Lung (tissue), 12 donors: ENCODE results near the gene NPM3. TPM values are rescaled to one million over a fixed set of nuclear protein-coding genes. Genes with fewer than 3 reads are reported as not detected.

Experiments used
- ATAC-seq: fragments of 200-7000 bp; cut with Tn5 transposase; one replicate; pipeline ENCODE4 v1.9.1; 2020; ENCODE audit warnings: moderate number of reproducible peaks; ENCODE audit not compliant: insufficient read depth, low FRiP score
- DNase-seq, 3 donors: peaks; one replicate each; pipeline ENCODE4 v3.0.0-alpha.2; 2013 to 2017
- H3K27ac ChIP-seq, 2 donors: one replicate each; pipeline ENCODE4 v1.5.1; 2013; ENCODE audit warnings: mild to moderate bottlenecking in 2 of 2, moderate library complexity in 2 of 2, control low read depth in 1 of 2, inconsistent platforms in 1 of 2, low read depth in 1 of 2, low read length in 1 of 2
- H3K27me3 ChIP-seq, 3 donors: one replicate each; pipeline ENCODE4 v1.5.1; 2013; ENCODE audit warnings: low read length in 2 of 3; ENCODE audit not compliant: control insufficient read depth in 3 of 3, insufficient read depth in 3 of 3
- H3K36me3 ChIP-seq, 4 donors: one replicate each; pipeline ENCODE4 v1.5.1; 2013; ENCODE audit warnings: low read length in 4 of 4, mild to moderate bottlenecking in 1 of 4, moderate library complexity in 1 of 4; ENCODE audit not compliant: control insufficient read depth in 4 of 4, insufficient read depth in 4 of 4
- H3K4me1 ChIP-seq, 5 donors: one replicate each; pipeline ENCODE4 v1.5.1; 2013; ENCODE audit warnings: low read length in 5 of 5, mild to moderate bottlenecking in 2 of 5, moderate library complexity in 1 of 5; ENCODE audit not compliant: control insufficient read depth in 5 of 5, insufficient read depth in 5 of 5
- H3K4me3 ChIP-seq: one replicate; pipeline ENCODE4 v1.5.1; 2013; ENCODE audit warnings: mild to moderate bottlenecking, control low read depth, moderate library complexity
- H3K9ac ChIP-seq, 2 donors: one replicate each; pipeline ENCODE4 v1.5.1; 2013; ENCODE audit warnings: low read length in 2 of 2, control low read depth in 1 of 2; ENCODE audit not compliant: insufficient read depth in 1 of 2
- H3K9me3 ChIP-seq, 4 donors: one replicate each; pipeline ENCODE4 v1.5.1; 2013; ENCODE audit warnings: low read length in 3 of 4, mild to moderate bottlenecking in 1 of 4, moderate library complexity in 1 of 4; ENCODE audit not compliant: control insufficient read depth in 4 of 4, insufficient read depth in 3 of 4
- WGBS, 2 donors: extraction: QIAGEN DNeasy Blood & Tissue Kit; methylation state at CpG; one replicate each; pipeline ENCODE4 v1.1.7; 2013; 5-methylcytosine and 5-hydroxymethylcytosine counted together
- polyA plus RNA-seq, 2 donors: library from polyadenylated mRNA; stranded (reverse); fragments of 200-250 nt; gene quantifications; one replicate each; pipeline ENCODE4 v1.2.1, GENCODE V29; 2013
- total RNA-seq, 2 donors: library from RNA; depleted of rRNA in 1 of 2; stranded (reverse); fragments of >200 nt in 1 of 2; gene quantifications; one replicate each; pipeline ENCODE4 v1.2.1, GENCODE V29; 2014 to 2021
- TF ChIP-seq, protein P1 (sequence below): IDR thresholded peaks from 2 replicates; pipeline ENCODE4 v1.5.1; 2012; ENCODE audit warnings: mild to moderate bottlenecking; ENCODE audit errors: control extremely low read depth, extremely low read depth
- donor health status: control.
- donor health status: control.
- donor health status: Bipolar disorder and iron deficiency.
- donor health status: healthy.
- donor health status: DM: yes; HTN: yes; CAD: no.

NPM3 gene
- total and polyA plus RNA-seq, 4 donors = 18.1 to 36.3 (median 24.2) TPM

DNA sequence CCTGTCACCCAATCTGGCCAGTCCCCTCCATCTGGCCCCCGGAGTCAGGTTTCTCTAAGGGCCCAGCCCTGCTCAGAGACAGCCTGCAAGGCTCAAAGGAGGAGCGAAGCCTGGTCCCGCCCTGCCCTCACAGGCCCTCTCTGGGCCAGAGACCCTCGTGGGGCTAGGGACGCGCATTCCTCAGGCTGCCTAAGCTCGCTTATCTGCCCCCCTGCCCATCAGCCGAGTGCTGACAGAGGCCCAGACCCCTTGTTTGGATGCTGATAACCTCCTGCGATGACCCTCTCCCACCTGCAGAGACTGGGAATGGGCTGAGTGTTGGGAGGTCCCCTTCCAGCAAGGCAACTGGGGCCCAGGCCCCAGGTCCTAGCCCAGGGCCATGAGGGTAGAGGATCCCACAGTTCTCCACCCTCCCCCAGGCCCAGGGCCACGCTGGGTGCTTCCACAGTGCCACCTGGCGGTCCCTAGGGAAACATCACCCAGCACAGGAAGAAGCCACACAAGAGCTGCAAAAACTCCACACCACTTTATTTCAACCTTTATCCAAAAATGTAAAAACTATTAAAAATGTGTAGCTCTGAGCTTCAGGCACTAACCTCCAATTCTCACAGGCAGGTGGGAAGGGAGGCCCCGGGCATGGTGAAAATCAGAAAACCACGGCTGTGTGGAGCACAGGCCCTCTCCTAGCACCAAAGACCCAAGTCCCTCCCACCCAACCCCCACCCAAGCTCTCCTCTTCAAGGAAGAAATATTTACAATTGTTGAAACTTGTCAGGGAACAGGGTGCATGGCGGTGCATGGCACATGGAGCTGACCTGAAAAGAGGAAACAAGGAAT lies 2.2 kb downstream of the NPM3 start:
- DNase-seq (peak; percentile 55 to 59 (median 59)), ATAC-seq (peak; percentile 63)
- 60 to 65% methylated on average over 14 of the region's 14 CpGs for WGBS, 2 donors
- H3K36me3 ChIP-seq = peaks cover 6 to 20% (median 11%) of the 10 kb centered on the region in 4 donors
- TF ChIP-seq, protein P1, sequence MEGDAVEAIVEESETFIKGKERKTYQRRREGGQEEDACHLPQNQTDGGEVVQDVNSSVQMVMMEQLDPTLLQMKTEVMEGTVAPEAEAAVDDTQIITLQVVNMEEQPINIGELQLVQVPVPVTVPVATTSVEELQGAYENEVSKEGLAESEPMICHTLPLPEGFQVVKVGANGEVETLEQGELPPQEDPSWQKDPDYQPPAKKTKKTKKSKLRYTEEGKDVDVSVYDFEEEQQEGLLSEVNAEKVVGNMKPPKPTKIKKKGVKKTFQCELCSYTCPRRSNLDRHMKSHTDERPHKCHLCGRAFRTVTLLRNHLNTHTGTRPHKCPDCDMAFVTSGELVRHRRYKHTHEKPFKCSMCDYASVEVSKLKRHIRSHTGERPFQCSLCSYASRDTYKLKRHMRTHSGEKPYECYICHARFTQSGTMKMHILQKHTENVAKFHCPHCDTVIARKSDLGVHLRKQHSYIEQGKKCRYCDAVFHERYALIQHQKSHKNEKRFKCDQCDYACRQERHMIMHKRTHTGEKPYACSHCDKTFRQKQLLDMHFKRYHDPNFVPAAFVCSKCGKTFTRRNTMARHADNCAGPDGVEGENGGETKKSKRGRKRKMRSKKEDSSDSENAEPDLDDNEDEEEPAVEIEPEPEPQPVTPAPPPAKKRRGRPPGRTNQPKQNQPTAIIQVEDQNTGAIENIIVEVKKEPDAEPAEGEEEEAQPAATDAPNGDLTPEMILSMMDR = peak; percentile 73
- H3K4me1 ChIP-seq = peaks cover 3 to 35% (median 18%) of the 10 kb centered on the region in 5 donors
- no peak overlapping the region for H3K27ac ChIP-seq
- H3K4me3 ChIP-seq = no peak overlapping the region
- peaks cover 0 to 41% (median 31%) of the 10 kb centered on the region in 3 donors for H3K27me3 ChIP-seq
- H3K9me3 ChIP-seq = no peaks in the 10 kb centered on the region
- H3K9ac ChIP-seq = no peak overlapping the region

DNA sequence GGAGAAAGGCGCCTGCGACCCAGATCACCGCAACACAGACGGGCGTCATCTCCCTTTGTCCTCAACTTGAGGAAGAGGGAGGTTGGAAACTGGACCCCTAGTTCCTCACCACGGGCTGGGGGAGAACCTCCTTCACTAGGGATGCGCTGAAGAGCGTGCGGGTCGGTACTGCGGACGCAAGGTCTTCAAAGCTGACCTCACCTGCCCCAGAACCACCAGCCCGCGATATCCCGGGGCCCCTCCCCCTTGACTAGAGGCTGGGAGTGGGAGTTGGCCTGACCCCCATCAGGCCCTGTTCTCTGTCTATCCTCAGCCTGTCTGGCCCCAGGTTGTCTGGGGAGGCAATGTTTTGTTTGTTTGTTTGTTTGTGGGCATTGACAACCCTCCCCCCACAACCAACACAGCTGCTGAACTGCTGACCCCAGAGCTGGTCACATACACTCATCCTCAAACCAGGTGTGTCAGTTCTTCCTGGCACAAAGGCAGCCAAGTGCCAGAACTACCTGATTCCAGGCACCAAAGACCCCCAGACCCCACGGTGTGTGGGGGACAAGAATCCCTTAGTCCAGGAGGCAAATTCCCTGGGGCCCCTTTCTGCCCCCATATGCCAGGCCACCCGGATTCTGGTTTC lies 2.9 kb downstream of the NPM3 start:
- TF ChIP-seq, protein P1 = no peak
- H3K27ac ChIP-seq = no peak overlapping the region
- H3K4me3 ChIP-seq = no peak overlapping the region
- no peak for DNase-seq
- peaks cover 0 to 43% (median 33%) of the 10 kb centered on the region in 3 donors for H3K27me3 ChIP-seq
- WGBS, 2 donors = 16 to 23% methylated on average over 17 of the region's 17 CpGs
- H3K4me1 ChIP-seq = peaks cover 3 to 35% (median 18%) of the 10 kb centered on the region in 5 donors
- H3K9me3 ChIP-seq = no peaks in the 10 kb centered on the region
- ATAC-seq = no peak
- H3K36me3 ChIP-seq = peaks cover 3 to 13% (median 6%) of the 10 kb centered on the region in 4 donors
- no peak overlapping the region for H3K9ac ChIP-seq

DNA sequence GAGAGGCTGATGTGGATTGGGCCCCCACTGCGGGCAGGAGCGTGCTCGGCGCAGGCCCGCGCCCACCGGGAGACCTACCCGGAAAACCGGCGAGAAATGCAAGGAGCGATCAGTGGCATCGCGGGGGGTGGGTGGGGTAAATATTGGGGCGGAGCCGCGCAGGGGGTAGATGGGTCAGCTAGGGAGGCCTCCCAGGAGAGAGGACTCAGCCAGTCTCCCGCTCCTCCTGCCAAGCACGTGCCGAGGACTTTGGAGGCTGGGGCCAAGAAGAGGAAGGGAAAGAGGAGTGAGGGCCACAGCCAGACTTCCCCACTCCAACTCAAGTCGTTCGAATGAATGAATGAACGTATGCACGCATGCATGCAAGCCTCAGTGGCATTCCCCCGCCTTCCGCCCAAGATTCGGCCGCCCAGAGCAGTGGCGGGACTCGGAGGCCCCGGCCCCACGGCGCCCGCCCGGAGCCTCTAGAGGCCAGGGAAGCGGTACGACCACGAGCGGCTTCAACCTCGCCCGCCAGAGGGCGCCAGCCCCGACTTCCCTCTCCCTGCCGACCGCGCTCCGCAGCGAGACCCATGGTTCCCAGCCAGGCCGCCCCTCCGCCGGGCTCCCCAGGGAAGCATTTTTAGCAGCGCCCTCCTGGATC lies 3.6 kb downstream of the NPM3 start:
- peaks cover 0 to 49% (median 36%) of the 10 kb centered on the region in 3 donors for H3K27me3 ChIP-seq
- H3K9ac ChIP-seq = no peak overlapping the region
- TF ChIP-seq, protein P1 = peak; percentile 62
- H3K36me3 ChIP-seq = peaks cover 0 to 6% (median 4%) of the 10 kb centered on the region in 4 donors
- peak; percentile 67 to 80 (median 74) for DNase-seq
- peak; percentile 80 for ATAC-seq
- whole genome bisulfite sequencing, 2 donors = 1 to 2% methylated on average over 49 to 51 of the region's 51 CpGs
- H3K9me3 ChIP-seq = no peaks in the 10 kb centered on the region
- no peak overlapping the region for H3K27ac ChIP-seq
- H3K4me1 ChIP-seq = peaks cover 3 to 35% (median 18%) of the 10 kb centered on the region in 5 donors
- no peak overlapping the region for H3K4me3 ChIP-seq
